Ureter (tissue), 1 donor: Measurements from ENCODE around the gene CLEC18B. TPM values are rescaled to one million over a fixed set of nuclear protein-coding genes. Genes with fewer than 3 reads are reported as not detected.

ENCODE experiments used
- total RNA-seq: library from RNA; stranded (reverse); gene quantifications from one replicate; pipeline ENCODE4 v1.2.4, GENCODE V29; 2023
- donor health status: DM: yes; HTN: yes; CAD: no.

CLEC18B gene
- total RNA-seq, 1 donor from 2014 or later: 2.4 TPM

Other genes starting within 250 kb of the CLEC18B start
- gene PSMD7, start 124.7 kb downstream of the CLEC18B start, total RNA-seq: 83.3 TPM
- gene NPIPB15, start 45.2 kb downstream of the CLEC18B start, total RNA-seq: 8.9 TPM
- 121 TPM for gene GLG1, start 185.6 kb upstream of the CLEC18B start, total RNA-seq
- 29.7 TPM for gene RFWD3, start 245.4 kb upstream of the CLEC18B start, total RNA-seq